C4-2B (cell line): ENCODE results near the gene PEMT.

Source experiments
- H3K27ac ChIP-seq: fragments of 450-650 bp; 2 replicates; pipeline ENCODE4 v1.5.1; 2017
- ZFX ChIP-seq: fragments of 450-650 bp; IDR thresholded peaks from 2 replicates; pipeline ENCODE4 v1.6.1; 2017
- TF ChIP-seq, protein P1 (sequence below): fragments of 450-650 bp; conservative IDR thresholded peaks from 2 replicates; pipeline ENCODE4 v1.5.1; 2017; ENCODE audit warnings: mild to moderate bottlenecking

Gene PEMT

DNA sequence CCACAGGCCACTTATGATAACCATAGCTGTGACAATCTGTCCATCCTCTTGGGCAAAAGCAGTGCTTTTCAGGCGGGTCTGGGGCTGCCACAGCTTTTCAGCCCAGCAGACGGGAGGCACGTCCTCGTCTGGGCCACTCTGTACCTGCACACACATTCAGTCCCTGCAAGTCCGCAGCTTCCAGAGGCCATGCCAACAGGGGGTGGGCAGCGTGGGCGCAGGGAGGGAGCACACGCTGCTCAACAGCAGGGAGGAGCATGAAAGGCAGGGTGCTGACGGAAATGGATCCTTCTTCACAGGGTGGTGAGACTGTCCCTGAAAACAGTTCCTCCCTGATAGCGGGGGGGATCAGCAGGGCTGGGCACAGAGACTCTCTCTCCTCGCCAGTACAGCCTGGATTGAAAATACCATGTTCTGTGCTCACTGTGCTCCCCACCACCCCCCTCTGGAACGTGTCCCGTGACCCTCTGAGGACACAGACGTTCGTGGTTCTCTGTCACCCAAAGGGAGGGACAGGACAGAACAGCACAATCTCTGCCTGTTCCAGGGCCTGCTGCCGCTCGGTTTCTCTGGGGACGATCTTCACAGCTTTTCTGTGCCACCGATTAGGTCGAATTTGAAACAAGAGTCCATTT is 41.7 kb downstream of the PEMT start:
- no peak overlapping the region for H3K27ac ChIP-seq
- TF ChIP-seq ZFX: no peak
- TF ChIP-seq, protein P1, sequence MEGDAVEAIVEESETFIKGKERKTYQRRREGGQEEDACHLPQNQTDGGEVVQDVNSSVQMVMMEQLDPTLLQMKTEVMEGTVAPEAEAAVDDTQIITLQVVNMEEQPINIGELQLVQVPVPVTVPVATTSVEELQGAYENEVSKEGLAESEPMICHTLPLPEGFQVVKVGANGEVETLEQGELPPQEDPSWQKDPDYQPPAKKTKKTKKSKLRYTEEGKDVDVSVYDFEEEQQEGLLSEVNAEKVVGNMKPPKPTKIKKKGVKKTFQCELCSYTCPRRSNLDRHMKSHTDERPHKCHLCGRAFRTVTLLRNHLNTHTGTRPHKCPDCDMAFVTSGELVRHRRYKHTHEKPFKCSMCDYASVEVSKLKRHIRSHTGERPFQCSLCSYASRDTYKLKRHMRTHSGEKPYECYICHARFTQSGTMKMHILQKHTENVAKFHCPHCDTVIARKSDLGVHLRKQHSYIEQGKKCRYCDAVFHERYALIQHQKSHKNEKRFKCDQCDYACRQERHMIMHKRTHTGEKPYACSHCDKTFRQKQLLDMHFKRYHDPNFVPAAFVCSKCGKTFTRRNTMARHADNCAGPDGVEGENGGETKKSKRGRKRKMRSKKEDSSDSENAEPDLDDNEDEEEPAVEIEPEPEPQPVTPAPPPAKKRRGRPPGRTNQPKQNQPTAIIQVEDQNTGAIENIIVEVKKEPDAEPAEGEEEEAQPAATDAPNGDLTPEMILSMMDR: no peak

DNA sequence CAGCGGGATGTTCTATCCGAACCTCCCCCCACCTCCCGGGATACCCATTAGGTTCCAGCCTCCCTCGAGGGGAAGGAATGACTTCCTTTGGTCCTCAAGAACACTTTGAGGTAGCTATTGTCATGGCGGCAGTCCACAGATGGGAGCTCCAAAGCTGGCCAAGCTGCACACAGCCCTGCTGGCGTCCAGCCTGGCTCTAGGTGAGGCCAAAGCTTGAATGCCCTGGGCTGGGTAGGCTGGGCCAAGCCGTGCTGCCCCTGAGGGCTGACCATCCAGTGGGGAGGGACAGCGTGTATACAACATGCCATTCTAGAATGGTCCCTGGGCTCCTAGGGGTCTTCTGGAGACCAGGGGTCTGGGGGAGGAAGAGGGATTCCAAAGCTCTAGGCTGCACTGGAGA is 43.5 kb downstream of the PEMT start:
- TF ChIP-seq, protein P1: no peak
- no peak for TF ChIP-seq ZFX
- no peak overlapping the region for H3K27ac ChIP-seq

DNA sequence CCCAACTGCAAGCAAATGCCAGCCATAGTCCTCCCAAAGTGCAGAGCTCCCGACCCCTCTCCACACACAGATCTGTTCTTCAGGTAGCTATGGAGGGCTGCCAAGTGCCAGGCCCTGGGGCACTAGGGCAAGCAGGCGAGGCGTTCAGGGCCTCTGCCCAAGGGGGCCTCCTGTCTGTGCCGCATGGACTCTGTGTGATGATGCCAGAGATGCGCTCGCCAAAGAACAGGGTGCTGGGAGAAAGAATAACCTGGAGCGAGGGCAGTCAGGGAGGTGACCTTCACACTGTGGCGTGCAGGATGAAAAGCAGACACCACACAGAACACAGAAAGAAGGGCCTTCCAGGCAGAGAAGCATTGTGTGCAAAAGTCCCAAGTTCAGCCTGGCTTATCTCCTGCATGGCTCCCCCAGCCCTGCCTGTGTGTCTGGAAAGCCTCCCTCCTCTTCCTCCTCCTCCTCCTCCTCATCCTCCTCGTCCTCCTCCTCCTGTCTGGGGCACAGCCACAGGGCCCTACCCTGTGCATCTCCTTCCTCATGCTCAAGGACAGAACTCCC is 44.2 kb downstream of the PEMT start:
- TF ChIP-seq ZFX: no peak
- TF ChIP-seq, protein P1: no peak
- no peak overlapping the region; the same call in 1 of the 2 replicates for H3K27ac ChIP-seq

DNA sequence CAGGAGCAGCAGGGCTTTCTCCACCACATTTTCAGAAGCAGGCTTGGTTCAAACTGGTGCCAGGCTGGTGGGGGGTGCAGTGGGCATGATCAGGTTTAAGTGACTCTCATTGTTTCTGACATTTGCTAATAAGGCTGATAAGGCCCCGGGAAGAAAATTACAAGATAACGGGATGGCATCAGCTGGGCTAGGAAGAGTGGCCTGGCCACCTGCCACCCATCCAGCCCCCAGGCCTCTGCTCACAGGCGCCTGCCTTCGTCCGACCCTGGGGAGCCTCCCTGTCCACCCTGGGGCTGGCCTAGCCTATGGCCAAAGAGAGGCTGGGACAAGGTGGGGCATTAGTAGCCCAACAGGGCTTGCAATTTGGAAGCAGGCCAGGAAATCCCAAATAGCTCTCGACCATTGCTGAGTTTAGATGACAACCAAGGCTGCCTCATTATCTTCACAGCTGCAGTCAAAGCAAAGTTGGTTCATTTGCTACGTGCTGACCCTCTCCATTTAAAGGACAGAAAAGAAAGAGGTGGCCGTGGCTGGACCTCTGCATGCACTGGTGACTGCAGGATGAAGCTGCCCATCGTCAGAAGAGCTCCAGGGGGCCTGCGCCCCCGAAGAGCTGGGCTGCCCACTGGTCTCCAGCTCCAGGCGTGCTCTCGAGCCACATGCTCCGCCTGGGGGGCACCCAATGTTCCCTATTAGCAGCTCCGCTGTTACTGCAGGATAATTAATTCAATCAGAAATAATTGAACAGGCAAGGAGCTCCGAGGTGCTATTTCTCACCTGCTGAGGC is 44.9 kb downstream of the PEMT start:
- peak overlapping the region; percentile 16; the same call in 1 of the 2 replicates for H3K27ac ChIP-seq
- TF ChIP-seq, protein P1: no peak
- no peak for TF ChIP-seq ZFX

DNA sequence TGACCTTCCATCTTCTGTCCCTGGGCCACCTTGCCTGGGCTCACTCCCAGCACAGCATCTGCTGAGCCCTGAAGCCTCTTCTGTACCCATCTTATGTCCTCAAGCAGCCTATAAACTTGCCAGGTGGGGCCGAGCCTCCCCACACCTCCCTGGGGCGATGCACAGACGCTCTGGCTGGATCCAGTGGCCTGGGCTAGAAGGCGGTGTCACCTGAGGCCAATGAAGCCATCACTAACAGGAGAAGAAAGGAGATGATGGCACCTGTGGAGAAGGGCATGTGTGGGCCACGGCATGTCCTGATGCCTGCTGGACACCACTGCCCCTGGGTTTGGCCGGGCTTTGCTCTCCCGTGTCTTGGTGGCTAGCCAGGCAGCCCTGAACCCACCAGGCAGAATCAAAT is 45.5 kb downstream of the PEMT start:
- no peak for TF ChIP-seq ZFX
- TF ChIP-seq, protein P1: no peak
- H3K27ac ChIP-seq: peak overlapping the region; percentile 16; the same call in 1 of the 2 replicates

DNA sequence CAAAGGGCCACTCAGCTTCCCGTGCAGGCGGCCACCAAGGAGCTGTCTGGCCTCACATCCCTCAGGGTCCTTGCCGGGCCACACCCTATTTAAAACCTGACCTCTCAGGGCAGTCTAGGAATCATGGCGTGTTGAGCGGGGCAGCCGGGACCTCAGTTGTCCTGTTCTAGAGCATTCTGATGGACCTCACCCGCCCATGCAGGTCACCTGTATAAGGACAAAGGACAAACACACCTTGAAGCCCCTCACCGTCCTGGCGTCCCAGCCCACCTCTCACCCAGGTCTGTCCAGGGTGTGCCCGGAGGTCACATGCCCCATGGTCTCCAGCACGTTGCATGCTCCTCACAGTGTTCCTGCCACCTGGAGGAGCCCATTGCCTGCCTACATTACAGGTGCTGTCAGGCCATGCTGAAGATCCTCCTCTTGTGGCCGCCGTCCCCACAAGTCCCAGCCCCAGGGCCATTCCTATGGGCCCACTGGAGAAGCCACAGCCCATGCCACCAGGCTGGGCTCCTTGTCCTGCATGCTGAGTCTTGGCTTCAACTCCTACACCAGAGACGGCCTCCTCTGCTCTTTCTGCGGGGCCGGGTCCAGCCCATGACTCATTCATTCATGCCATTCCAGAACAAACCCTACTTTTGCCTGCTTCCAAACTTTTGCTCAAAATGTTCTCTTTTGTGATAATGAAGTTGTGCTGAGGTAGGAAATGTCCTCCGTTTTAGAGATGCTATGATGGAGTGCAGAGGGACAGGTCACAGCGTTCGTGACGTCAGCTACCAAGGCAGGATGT is 46.3 kb downstream of the PEMT start:
- peak overlapping the region; percentile 2; the same call in 1 of the 2 replicates for H3K27ac ChIP-seq
- TF ChIP-seq, protein P1: no peak
- no peak for TF ChIP-seq ZFX
